HL-60/S4 (cell line): ENCODE measurements around the gene GRHL1.

Source experiments
- in situ Hi-C: fragments of 300-500 bp; cut with MboI; formaldehyde crosslinking; loops from 2 replicates; pipeline ENCODE4 v1.14.3; 2022; ENCODE audit warnings: low sequenced_read_pairs

GRHL1 gene

DNA sequence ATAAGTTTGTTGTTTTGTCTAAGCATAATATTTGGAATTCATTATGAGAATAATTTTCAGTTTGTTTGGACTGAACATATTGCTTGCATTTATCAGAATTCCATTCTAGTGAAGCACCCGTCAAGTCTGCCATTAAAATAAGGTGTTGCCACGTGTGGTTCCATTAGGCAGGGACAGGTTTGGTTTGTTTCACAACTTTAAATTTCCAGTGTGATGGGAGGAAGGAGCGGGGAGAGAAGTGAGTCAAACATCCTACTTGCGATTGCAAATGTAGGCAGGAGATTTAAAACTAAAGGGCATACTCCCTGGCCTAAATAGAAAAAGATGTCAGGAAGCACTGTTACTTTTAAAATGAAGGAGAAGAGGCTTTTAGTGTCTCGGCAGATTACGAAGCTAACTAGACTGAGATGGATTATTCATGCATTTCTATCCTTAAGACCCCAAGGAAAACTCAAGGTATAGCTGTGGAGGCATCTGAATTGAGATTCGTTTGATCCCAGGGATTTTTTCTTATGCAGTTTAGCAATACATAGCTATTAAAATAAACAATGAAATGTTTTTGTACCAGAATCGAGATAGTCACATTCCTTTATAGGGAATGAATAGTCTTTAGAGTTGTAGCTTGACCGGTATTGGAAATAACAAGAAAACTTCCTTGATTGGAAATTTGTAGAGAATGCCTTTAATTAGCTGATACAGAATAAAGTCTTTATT, 19.8 kb downstream of the GRHL1 start:
- in situ Hi-C loops: no loop called here

DNA sequence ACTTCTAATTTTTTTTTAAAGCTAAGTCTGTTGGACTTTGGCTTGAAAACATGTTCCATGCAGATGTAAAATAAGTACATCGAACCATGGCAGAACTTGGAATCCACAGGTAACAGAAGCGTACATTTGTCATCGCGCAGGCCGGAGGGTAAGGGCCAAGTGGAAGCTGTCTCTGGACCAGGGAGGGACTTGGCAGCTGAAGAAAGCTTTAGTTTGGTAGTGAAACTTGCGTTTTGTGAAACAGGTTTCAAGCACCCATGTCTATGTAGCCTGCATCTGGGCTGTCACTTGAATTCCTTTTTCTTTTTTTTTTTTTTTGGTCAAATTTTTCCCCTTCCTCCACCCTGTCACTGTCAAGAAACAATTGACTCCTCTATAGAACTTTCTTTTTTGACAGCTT, 20.4 kb downstream of the GRHL1 start:
- in situ Hi-C loops: no loop called here

DNA sequence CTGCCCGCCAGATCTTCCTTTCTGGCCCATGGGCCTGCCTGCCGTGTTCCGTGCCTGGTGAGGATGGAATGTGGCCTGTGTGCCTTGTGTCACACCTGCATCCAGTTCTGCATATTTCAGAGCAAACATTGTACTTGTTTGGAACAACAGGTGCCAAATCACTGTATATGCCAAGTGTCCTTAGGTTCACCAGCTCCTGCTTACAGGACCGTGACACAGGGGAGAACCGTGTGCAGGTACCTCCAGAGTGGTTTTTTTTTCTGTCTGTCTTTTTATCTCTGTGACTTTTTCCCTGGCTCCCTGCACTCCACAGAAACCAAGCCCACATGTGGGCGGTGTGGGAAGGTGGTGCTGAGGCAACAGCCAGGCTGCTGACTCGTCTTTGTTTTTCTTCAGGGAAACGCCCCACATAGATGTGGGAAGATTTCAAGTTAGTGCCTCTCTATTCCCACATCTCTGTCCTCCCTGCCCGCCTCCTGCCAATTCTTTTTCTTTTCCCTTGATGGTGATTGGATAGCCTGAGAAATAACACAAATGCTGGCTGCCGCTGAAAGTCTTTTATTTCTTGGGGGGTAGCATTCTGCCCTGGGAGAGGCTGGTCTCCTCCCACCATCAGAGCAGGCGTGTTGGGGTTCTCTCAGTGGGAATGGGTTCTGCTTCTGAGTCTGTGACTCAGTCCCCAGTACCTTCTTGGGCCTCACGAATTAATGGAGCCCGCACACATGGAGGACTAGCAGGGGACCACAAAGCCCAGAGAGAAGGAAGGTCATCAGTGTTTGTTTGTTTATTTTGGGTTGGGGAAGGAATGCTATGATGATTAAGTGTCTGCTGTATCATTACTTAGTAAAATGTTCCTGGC, 21.4 kb downstream of the GRHL1 start:
- in situ Hi-C loops: no loop called here

DNA sequence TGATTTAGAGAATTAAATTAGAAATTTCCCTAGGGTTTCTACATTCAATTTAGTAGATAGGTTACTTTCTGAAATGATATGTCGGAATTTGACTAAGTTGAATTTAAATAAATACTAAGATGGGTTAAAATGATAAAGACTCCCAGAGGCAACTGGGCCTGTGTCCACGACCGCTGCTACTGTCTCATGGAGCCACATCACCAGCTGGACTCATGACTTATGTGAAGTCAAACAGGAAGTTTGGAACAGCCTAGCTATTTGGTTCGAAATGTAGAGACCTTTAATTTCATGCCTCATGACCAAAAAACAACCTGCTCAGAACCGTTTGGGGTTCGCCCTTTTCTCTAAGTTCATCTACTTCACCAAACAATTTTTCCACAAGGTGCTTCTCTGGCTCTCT, 22.2 kb downstream of the GRHL1 start:
- in situ Hi-C loops: no loop called here

DNA sequence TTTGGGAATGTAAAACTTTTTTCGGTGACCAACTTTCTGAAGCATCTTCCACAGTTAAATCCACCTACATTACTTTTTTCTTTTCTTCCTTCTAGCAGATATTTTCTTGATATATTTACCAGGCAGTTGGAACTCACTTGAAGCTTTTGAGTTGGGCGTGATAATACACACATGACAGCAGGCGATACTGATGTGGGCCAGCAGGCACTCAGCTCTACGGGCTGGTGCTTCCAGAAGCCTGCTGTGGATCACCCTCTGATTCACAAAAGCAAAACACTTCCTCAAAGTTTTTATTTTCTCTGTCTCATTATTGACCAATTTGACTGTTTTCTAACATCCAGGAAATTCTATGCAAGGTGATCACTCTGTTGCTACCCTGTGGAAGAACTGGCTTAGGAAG, 22.9 kb downstream of the GRHL1 start:
- in situ Hi-C loops: no loop called here

DNA sequence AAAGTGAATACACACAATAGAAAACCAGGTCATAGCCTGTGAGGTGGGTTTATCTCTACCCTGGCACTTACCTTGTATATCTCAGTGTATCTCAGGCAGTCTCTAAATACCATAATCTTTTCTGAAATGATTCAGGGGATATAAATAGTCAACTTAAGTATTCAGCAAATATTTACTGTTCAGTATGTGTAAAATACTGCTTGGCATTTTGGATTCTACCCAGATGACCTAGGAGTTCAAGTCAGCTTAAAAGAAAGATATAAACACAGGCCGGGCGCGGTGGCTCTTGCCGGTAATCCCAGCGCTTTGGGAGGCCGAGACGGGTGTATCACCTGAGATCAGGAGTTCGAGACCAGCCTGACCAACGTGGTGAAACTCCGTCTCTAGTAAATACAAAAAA, 23.8 kb downstream of the GRHL1 start:
- in situ Hi-C loops: no loop called here

DNA sequence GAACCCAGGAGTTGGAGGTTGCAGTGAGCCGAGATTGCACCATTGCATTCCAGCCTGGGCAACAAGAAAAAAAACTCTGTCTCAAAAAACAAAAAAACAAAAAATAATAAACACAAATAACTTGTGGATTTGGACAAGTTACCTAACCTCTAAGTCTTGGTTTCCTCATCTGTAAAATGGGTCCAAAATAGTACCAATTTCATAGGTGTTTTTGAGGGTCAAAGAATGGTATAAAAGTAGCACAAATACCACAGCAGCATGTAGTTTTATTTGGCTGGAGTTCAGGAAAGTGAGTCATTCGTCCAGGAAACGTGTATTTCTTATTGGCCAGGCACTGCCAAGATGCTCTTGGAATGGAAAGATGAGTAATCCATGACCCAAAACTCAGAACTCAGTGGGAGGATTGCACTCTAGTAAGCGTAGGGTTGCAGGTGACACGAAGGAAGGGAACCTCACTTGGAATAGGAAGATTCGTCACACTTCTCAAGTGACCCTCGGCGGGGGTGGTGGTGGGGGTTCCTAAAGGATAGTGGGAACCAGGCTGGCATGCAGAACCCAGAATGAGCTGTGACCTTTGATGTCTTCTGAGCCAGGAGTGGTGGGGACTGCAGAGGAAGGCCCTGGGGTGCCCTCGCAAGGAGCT, 24.4 kb downstream of the GRHL1 start:
- in situ Hi-C loops: no loop called here

DNA sequence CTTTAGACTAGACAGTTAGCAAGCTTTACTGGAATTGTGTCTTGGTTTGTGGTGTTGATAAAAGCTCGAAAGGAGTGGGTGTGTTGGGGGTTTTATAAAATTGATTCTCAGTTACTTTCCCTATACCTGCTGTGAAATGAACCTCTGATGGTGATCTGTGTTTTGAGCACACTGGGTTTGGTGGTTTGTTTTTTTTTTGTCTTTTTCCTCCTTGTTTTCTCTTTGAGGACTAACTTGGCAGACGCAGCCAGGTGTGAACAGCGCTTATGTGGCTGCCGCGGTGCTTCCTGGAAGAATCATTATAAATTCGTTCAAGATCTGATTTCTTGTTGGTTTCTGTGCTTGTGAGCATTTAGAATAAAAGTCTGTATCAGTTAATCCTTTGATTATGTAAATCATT, 28.5 kb downstream of the GRHL1 start:
- in situ Hi-C loops: no loop called here

DNA sequence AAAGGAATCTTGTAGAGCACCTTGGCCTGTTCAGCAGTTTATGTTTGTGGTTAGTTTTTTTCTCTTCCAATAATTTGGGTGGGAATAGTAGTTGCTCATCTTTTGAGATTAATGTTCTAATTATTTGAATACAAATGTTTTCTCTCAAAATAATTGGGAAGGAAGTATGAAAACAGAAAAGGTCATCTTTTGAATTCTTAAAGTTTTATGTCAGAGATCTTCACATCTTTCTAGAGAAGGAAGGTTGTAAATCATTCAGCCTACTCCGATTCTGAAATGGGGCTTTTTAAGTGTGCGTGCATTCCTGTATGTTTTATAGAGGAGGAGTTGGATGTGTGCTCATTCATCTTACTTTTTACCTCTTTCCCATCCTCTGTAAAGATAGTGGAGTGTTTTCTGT, 29.0 kb downstream of the GRHL1 start:
- in situ Hi-C loops: no loop called here

DNA sequence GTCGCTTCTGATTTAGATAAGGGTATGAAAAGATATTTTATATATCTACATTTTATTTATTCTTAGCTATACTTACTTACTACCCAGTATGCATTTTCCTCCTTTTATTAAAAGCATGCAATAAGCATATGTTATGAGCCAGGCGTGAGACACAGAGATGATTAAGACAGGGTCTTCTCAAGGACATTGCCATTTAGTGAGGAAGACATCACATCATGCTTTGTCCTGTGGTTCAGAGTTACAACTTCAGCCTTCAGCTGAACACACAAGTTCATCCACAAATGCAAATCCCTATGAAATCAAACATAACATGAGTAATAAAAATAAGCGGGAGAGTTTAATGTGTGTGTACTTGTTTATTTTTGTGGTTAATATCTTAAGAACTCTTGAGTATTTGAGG, 30.2 kb downstream of the GRHL1 start:
- in situ Hi-C loops: no loop called here

DNA sequence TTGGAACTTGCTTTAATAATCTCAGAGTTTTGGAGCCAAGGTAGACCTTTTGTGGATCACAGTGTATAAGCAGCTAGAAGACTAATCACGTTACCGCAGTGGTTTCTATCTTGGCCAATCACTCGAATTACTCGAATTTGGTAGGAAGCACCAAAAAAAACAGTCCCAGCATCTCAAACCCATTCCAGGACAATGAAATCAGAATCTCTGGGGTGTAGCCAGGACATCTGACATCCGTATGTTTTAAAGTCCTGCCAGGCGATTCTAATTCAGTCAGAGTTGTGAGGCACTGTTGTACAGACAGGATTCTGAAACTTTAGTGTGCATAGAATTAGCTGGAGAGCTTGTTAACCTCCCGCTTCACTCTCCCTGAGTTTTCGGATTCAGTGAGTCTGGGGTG, 30.8 kb downstream of the GRHL1 start:
- in situ Hi-C loops: no loop called here

DNA sequence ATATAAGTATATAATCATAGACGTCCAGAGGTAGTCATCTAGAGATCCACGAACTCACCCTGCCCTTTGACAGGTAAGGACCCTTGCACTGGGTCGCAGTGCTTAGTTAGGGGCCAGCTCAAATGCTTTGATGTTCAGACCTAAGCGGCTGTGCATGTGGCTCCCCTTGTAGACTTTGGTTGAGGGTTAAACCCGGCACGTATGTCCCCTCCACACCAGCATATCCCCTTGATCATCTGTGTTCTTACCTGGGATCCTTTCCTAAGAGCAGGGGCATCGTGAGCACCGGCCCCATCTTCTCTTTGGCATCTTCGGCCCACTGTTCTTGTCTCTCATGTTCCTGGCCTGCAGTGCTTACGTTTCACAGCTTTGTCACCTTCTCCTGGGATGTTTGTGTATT, 31.4 kb downstream of the GRHL1 start:
- in situ Hi-C loops: no loop called here

DNA sequence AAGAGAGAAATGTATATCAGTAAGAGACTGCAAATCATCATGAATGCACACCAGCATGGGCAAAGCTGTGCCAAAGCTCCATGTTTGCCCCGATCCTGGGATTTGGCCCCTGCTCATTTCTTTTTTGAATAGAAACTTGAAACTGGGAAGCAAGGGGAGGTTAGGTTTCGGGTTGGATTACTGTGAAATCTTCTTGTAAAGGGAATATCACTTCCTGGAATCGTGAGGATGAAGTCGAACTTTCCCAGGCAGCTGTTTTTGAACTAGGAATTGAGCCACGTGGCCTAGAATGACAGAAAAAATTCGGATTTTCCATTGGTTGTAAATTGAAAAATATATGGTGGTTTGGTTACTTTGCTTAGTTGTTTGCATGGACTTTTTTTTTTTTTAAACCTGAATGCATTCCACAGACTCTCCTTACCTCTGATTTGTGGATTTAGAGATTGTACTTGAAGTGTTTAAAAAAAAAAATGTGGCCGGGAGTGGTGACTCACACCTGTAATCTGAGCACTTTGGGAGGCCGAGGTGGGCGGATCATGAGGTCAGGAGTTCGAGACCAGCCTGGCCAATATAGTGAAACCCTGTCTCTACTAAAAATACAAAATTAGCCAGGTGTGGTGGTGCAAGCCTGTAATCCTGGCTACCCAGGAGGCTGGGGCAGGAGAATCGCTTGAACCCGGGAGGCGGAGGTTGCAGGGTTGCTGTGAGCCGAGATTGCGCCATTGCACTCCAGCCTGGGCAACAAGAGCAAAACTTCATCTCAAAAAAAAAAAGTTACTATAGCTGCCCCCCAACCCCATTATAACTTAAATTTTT, 32.1 kb downstream of the GRHL1 start:
- in situ Hi-C loops: no loop called here

DNA sequence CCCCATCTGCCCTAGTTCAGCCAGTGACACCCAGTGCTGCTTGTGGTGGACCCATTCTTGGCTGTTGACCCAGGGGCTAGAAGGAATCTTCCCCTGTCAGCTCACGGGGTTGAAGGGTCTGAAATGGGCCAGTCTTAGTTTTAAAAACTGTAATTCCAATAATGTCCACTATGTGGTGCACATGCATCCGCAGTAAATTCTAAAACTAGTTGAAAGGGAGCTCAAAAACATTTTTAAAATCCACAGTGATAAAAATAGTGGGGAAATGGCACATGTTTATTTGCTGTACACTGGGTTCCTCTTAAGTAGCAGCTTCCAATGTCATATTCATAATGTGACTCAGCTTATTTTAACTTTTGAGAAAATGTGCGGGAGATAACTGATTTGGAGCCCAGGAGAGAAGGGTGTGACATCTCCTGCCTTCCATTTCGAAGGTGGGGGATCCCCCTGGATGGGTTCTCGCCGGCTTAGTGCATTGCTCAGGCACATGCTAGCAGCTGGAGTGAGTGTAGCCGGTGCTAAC, 32.8 kb downstream of the GRHL1 start:
- in situ Hi-C loops: no loop called here

DNA sequence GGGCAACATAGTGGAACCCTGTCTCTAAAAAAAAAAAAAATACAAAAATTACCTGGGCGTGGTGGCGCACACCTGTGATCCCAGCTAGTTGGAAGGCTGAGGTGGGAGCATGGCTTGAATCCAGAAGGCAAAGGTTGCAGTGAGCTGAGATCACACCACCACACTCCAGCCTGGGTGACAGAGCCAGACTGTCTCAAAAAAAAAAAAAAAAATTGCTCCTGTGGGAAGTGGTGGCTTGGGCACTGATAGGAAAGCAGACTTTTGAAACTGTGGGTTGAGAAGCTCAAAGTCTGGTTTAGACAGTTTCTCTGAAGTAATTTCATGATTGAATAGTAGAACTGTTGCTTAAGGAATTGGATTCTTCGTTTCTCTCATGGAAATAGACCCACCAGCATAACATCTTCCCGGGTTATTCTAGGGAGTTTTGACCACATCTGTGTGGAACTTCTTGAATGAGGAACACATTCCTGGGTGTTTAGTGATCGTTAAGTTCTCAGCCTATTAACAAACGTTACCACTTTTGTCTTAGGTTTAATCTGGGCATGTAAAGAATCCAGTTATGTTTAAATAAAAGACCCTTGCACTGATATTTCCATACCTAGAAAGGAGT, 33.5 kb downstream of the GRHL1 start:
- in situ Hi-C loops: no loop called here

DNA sequence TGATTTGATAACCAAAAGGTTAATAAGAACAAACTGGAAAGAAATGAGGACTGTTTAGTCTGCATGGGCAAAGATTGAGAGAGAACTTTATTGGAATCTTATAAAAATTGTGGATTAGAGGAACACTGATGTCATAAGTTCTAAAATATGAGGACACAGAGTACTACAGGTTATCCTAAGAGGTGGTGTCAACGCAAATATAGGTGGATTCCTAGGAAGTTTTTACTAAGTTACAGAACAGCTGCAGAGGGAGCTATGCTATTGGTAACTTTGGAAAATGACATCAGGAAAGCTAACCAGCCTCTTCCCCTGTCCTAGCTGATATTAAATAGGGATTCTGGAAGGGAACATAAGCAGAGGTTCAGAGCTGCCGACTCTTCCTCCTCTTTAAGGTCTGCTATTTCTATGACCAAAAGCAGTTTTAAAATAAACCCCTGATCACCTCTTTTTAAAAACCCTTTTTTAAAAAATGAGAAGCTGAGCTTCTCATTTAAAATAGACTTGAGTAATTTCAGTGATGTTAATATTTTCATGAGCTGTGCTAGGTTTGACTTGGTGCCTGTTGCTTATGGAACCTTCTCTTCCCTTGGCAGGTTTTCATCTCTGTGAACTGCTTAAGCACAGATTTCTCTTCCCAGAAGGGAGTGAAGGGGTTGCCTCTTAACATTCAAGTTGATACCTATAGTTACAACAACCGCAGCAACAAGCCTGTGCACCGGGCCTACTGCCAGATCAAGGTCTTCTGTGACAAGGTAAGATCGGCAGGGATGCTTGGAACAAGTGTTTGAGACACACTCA, 34.2 kb downstream of the GRHL1 start:
- in situ Hi-C loops: no loop called here

DNA sequence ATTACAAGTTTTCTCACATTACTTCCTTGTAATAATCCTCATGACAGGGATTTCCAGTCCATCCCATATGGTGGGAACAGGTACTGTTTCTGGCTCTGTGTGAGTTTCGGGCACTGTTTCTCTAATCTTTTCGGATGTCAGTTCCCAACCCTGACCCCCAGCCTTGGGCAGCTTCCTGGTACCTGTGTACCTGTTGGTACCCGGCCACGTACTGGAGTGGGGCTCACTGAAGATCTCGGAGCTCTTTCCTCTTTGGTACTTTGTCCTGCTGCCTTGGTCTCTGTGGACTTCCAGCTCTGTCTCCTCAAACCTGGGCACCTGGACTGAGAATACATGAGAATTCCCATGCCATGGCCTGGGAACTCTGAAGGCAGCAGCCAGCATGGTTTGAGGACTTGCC, 36.8 kb downstream of the GRHL1 start:
- in situ Hi-C loops: no loop called here

DNA sequence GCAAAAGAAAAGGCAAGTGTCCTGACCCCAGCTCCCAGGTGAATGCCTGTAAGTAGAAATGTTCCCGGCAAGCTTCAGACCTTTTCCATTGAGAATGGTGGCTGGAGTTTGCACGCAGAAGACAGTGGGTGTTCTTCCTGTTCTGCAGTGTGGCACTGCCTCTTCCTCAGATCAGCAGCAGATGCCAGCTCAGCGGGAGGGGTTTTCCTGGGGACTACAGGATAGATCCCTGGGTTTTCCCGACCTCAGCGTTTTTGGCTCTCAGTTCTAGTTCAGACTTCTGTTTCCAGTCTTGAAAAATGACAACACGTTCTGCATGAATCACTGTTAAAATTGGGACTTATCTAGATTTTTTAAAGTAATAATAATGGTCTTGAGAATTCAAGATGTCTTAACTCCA, 39.2 kb downstream of the GRHL1 start:
- in situ Hi-C loops: no loop called here

DNA sequence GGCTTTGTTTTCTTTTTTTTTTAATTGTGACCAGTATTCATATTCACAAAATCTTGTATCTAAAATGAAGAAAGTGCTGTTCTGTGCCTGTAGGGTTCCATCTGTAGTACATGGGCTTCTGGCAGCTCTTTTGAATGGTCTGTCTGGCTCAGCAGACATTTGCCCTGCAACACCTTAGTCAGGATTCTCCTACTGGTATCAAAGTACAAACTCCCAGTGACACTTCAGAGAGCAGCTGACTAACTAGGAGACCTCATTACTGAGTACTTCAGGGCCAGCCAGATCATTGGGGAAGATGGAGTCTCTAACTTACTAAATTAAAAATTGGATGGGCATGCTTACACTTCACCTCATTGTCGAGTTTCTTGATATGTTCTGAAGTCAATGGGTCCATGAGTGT, 39.7 kb downstream of the GRHL1 start:
- in situ Hi-C loops: no loop called here

DNA sequence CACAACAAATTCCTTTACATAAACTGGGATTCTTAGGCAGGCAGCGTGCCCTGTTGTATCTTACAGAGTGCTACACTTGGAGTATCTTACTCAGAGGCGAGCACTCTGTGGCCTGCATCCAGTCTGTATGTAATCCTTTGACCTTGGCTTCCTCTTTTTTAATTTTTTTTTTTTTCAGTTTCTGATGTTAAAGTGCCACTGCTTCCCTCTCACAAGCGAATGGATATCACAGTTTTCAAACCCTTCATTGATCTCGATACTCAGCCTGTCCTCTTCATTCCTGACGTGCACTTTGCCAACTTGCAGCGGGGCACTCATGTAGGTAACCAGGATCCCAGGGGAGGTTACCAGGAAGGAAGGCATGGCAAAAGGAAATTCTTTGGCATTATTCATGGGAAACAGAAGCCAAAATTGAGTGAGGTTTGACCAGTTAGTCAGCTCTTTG, 40.4 kb downstream of the GRHL1 start:
- in situ Hi-C loops: no loop called here
